LNCAP (cell line): ENCODE results near the gene PTPRD.

Experiments used
- TF ChIP-seq, protein P1 (sequence below): fragments of 450-650 bp; IDR thresholded peaks from 2 replicates; pipeline ENCODE4 v1.5.1; 2017; ENCODE audit warnings: mild to moderate bottlenecking

PTPRD gene

DNA sequence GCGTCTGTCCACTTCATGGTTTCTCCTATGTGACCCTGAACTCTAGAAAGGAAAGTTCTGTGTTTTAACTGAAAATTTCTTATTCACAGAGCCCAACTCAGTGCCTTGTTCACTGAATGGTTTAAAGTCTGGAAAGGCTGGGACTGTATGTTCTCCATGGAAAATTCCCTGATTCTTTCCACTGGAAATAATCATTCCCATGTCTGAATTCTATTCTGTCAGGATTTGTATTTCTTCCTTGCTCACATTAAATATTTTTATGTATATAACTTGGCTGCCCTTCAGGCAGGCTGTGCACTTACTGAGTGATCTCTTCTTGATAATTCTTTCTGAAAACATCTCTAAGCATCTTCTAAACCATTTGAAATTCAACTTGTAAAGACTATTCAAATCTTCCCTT lies 1686.3 kb downstream of the PTPRD start:
- TF ChIP-seq, protein P1, sequence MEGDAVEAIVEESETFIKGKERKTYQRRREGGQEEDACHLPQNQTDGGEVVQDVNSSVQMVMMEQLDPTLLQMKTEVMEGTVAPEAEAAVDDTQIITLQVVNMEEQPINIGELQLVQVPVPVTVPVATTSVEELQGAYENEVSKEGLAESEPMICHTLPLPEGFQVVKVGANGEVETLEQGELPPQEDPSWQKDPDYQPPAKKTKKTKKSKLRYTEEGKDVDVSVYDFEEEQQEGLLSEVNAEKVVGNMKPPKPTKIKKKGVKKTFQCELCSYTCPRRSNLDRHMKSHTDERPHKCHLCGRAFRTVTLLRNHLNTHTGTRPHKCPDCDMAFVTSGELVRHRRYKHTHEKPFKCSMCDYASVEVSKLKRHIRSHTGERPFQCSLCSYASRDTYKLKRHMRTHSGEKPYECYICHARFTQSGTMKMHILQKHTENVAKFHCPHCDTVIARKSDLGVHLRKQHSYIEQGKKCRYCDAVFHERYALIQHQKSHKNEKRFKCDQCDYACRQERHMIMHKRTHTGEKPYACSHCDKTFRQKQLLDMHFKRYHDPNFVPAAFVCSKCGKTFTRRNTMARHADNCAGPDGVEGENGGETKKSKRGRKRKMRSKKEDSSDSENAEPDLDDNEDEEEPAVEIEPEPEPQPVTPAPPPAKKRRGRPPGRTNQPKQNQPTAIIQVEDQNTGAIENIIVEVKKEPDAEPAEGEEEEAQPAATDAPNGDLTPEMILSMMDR, result no peak

DNA sequence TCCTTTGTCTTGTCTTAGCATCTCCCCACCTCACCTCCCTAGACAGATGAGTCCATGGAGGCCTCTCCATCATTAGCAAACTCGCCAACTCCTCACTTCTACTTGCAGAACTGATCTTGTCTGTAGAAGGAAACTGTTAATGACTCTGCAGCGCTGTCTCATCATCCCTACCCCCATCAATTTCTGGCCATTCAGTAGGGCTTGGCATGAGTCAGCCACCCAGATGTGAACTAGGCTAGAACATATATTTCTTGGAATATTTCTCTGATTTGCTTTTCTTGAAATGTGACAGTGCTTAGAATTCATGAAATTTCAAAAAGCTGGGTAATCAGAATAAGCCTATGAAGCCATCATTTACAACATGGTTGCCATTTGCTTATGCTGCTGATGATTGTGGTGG lies 1688.2 kb downstream of the PTPRD start:
- TF ChIP-seq, protein P1, result no peak

DNA sequence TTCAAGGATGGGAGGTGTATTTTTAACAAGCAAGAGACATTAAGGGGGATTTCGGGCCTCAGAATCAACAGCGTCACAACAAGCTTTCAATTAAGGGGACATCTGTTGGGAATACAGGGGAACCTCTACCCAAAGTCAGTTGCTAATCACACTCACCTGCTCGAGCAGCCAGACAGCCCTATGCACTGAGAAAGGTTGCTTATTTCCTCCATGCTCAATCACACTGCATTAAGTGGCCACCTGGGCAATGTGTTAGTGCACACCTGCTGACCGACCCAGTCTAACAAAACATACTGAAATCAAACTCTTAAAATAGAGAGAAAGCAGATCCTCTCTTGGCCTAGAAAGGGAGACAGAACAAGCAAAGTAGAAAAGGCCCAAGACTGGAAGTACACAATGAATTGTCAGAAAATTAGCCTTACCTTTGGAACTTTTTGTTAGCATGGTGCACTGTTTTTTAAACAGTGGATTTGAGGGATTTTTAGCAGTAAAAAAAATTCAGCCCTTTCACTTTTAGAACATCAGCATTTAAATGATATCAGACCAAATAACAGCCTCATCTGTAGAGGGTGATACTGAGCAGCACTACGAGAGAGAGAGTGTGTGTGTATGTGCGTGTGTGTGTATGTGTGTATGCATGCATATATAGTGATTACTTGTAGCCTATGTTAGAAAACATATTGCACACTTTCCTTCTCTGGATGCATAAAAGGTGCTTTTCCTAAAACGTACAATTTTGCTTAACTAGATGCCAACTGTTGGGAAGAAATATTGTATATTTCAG lies 1694.7 kb downstream of the PTPRD start:
- TF ChIP-seq, protein P1, result no peak

DNA sequence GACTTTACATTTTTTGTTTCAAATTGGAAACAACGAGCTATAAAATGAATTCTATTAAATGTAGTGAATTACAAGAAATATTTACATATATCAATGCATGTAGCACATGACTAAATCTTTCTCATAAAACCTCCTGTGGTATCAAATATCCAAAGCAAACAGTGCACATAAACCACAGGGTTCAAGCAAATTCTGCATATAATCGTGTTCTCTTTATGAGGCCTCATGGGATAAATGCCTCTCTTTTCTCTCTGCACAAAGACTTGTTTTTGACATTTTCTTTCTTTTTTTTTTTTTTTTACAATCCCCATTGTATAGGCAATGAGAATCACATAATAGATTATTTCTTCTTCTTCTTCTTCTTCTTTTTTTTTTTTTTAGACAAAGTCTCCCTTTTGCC lies 1696.0 kb downstream of the PTPRD start:
- TF ChIP-seq, protein P1, result no peak

GRCh38 chr9:8907868-8908267 lies 1704.9 kb downstream of the PTPRD start:
- TF ChIP-seq, protein P1, result no peak

- TF ChIP-seq, protein P1, result no peak
These were observed 1707.1 kb downstream of the PTPRD start for GRCh38 chr9:8905731-8906130.

GRCh38 chr9:8904771-8905515 lies 1707.9 kb downstream of the PTPRD start:
- TF ChIP-seq, protein P1, result no peak
